ENCODE results near the gene ODAD2. TPM values are rescaled to one million over a fixed set of nuclear protein-coding genes. Genes with fewer than 3 reads are reported as not detected.

ODAD2 gene
- total RNA-seq, 4 donors from 2014 or later, result 0.23 TPM; not detected in 3

DNA sequence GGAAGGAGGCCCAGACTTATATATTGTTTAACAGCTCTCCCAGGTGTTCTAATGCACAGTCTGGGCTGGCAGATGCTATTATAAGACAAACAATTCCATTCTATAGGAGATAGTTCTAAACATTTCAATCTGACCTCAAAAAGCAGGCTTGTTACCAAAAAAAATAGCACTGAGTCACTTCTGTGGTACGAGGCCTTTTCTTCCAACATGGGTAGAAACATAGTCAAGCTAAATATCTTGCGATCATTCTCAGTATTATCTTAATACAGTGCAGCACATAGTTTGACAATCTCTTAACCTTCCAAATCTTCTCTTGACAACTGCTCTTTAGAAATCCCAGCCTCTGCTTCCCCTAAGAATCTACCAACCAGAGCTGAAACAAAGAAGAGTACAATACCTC is 206.7 kb downstream of the ODAD2 start:
- no peak for TF ChIP-seq POLR2A (IDR thresholded peaks at IDR 0.05)
- Histone ChIP-seq H3K9me3 (no peaks in the 10 kb centered on the region), H3K4me1 (no peaks in the 10 kb centered on the region), H3K4me3 (no peak overlapping the region), H3K27me3 (peaks cover 4% of the 10 kb centered on the region), H3K36me3 (no peaks in the 10 kb centered on the region), H3K27ac (no peak overlapping the region)
- WGBS, result 78% methylated on average over 2 of the region's 2 CpGs
- DNase-seq (ENCODE audit: low spot score in 2 of 2), result no peak

DNA sequence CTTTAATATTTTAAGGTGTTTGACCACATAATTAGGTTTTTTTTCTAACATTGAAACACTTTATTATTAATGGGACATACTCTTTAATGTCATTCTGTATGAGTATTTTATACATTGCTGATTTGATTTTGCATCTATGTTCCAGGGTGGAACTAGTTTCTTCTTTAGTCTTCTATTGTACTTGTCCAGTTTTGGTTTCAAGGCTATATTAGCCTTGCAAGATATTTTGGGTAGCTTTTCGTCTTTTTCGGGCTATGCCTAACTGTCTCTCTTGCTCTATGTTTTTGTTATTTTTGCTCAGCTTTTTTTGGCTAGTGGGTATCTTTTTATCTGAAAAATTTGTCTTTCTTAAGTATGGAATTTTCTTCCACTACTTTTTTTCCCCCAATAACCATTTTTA is 214.6 kb downstream of the ODAD2 start:
- no peak overlapping the region for H3K4me3 ChIP-seq
- TF ChIP-seq POLR2A (IDR thresholded peaks at IDR 0.05) (no peak), POLR2AphosphoS5 (IDR thresholded peaks at IDR 0.05) (no peak), EP300 (IDR thresholded peaks at IDR 0.05) (no peak)
- TF ChIP-seq, protein P1, sequence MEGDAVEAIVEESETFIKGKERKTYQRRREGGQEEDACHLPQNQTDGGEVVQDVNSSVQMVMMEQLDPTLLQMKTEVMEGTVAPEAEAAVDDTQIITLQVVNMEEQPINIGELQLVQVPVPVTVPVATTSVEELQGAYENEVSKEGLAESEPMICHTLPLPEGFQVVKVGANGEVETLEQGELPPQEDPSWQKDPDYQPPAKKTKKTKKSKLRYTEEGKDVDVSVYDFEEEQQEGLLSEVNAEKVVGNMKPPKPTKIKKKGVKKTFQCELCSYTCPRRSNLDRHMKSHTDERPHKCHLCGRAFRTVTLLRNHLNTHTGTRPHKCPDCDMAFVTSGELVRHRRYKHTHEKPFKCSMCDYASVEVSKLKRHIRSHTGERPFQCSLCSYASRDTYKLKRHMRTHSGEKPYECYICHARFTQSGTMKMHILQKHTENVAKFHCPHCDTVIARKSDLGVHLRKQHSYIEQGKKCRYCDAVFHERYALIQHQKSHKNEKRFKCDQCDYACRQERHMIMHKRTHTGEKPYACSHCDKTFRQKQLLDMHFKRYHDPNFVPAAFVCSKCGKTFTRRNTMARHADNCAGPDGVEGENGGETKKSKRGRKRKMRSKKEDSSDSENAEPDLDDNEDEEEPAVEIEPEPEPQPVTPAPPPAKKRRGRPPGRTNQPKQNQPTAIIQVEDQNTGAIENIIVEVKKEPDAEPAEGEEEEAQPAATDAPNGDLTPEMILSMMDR (IDR thresholded peaks at IDR 0.05), result no peak
- H3K4me1 ChIP-seq, result no peaks in the 10 kb centered on the region
- no peaks in the 10 kb centered on the region for H3K9me3 ChIP-seq
- H3K27ac ChIP-seq, result no peak overlapping the region
- H3K27me3 ChIP-seq, result peaks cover 4% of the 10 kb centered on the region
- no peaks in the 10 kb centered on the region for H3K36me3 ChIP-seq
- 97% methylated on average over 2 of the region's 2 CpGs for WGBS
- no peak for DNase-seq (ENCODE audit: low spot score in 2 of 2)

DNA sequence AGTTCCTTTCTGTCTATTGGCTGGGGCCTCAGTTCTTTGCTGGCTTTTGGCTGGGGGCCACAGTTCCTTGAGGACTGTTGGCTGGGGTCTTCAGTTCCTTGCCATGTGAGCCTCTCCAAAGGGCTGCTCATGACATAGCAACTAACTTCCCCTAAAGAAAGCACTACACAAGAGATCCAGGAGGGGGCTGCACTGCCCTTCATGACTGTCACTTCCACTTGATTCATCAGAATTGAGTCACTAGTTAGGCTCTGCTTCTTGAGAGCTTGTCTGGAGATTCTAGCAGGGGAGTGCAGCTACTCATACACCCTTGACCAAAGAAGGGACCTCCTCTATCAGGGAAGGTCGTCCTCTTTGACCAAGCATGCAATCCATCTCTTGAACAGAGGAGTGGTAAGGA is 215.2 kb downstream of the ODAD2 start:
- no peak overlapping the region for H3K27ac ChIP-seq
- WGBS, result 43% methylated on average over 1 of the region's 1 CpG
- no peaks in the 10 kb centered on the region for H3K9me3 ChIP-seq
- H3K4me3 ChIP-seq, result no peak overlapping the region
- H3K36me3 ChIP-seq, result no peaks in the 10 kb centered on the region
- TF ChIP-seq POLR2AphosphoS5 (IDR thresholded peaks at IDR 0.05), result no peak
- no peak for TF ChIP-seq EP300 (IDR thresholded peaks at IDR 0.05)
- TF ChIP-seq, protein P1 (IDR thresholded peaks at IDR 0.05), result no peak
- no peak for TF ChIP-seq POLR2A (IDR thresholded peaks at IDR 0.05)
- DNase-seq (ENCODE audit: low spot score in 2 of 2), result no peak
- H3K27me3 ChIP-seq, result peaks cover 4% of the 10 kb centered on the region
- H3K4me1 ChIP-seq, result no peaks in the 10 kb centered on the region

DNA sequence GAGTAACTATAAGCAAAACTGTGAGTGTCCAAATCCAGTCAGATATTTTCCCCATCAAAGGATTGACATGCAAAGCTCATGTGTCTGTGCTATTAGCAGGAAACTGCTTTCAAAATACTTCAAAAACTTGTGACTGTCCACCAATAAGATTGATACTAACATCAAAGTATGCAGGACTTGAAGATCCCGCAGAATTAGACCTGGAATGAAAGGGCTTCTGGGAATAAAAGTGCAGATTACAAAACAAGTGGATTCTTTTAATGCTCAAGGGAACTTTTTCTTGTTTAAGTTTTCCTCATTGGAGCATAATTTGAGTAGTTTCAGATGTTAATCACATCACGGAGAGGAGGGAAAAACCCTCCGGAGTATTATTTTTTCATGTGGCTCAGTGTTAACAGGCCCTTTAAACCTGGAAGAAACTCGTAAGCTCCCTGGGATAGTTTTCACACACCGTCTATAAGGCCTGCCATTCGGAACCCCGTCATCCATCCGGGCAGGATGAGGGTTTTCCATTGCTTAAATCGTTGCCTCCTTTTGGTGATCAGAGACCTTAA is 219.3 kb downstream of the ODAD2 start:
- Histone ChIP-seq H3K27ac (no peak overlapping the region), H3K9me3 (no peaks in the 10 kb centered on the region), H3K4me1 (no peaks in the 10 kb centered on the region), H3K4me3 (no peak overlapping the region), H3K27me3 (peaks cover 15% of the 10 kb centered on the region), H3K36me3 (no peaks in the 10 kb centered on the region)
- 54% methylated on average over 9 of the region's 9 CpGs for WGBS
- DNase-seq (ENCODE audit: low spot score in 2 of 2), result no peak
- TF ChIP-seq POLR2A (IDR thresholded peaks at IDR 0.05) (no peak), EP300 (IDR thresholded peaks at IDR 0.05) (no peak), POLR2AphosphoS5 (IDR thresholded peaks at IDR 0.05) (no peak)
- TF ChIP-seq, protein P1 (IDR thresholded peaks at IDR 0.05), result no peak

DNA sequence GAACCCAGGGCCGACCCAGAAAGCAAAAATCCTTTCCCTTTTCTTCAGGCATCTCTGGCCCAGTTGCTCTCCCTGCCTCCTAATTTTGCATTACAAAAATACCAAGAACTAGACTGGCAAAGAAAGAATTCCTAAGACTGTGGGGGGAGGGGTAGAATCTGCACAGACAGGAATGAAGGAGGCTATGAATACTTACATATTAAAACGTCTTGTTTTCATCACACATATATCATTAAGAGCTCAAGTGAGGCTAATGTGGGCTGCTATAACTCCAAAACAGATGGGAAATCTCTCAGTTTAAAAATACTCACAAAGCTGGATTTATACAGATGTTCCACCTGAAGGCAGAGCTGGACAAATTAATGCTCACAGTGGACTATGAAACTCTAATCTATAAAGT is 224.0 kb downstream of the ODAD2 start:
- Histone ChIP-seq H3K27ac (no peak overlapping the region), H3K9me3 (no peaks in the 10 kb centered on the region), H3K4me1 (no peaks in the 10 kb centered on the region), H3K36me3 (no peaks in the 10 kb centered on the region), H3K4me3 (no peak overlapping the region), H3K27me3 (peaks cover 31% of the 10 kb centered on the region)
- 28% methylated on average over 2 of the region's 2 CpGs for WGBS
- no peak for DNase-seq (ENCODE audit: low spot score in 2 of 2)
- TF ChIP-seq POLR2AphosphoS5 (IDR thresholded peaks at IDR 0.05), result no peak
- TF ChIP-seq POLR2A (IDR thresholded peaks at IDR 0.05), result no peak
- TF ChIP-seq, protein P1 (IDR thresholded peaks at IDR 0.05), result no peak
- no peak for TF ChIP-seq EP300 (IDR thresholded peaks at IDR 0.05)

DNA sequence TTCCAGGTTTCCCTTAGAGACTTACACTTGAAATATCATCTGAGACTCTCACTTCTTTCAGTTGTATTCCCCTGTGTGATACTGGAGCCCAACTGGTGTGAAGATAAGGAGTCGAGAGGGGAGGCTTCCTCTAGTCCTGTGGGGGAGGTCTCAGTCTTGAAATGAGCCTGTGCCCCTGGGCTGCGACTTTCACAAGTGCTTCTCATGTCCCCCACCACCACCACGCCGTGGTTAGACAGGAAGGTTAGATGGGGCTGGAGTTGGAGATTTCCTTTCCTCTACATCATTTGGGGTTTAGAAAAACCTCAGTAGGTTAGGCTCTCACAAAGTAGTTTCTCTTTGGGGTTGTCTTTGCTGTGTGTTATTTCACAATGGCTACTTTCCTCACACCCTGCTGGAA is 227.6 kb downstream of the ODAD2 start:
- TF ChIP-seq POLR2AphosphoS5 (IDR thresholded peaks at IDR 0.05) (no peak), POLR2A (IDR thresholded peaks at IDR 0.05) (no peak), EP300 (IDR thresholded peaks at IDR 0.05) (no peak)
- TF ChIP-seq, protein P1 (IDR thresholded peaks at IDR 0.05), result no peak
- Histone ChIP-seq H3K4me1 (no peaks in the 10 kb centered on the region), H3K4me3 (no peak overlapping the region), H3K9me3 (no peaks in the 10 kb centered on the region), H3K27ac (no peak overlapping the region), H3K36me3 (no peaks in the 10 kb centered on the region), H3K27me3 (peaks cover 22% of the 10 kb centered on the region)
- no peak for DNase-seq (ENCODE audit: low spot score in 2 of 2)
- 81% methylated on average over 4 of the region's 4 CpGs for WGBS
